ENCODE results near the gene PRTG. TPM values are rescaled to one million over a fixed set of nuclear protein-coding genes. Genes with fewer than 3 reads are reported as not detected.
A peak's percentile ranks its signal among the peaks of the same experiment; 100 is the strongest.
"Not testable (repeated sequence)": the region's sequence is repeated elsewhere in the genome, so short reads cannot be mapped to it uniquely, and the experiment has no call there.

PRTG gene
- 1 to 10 TPM in 3 of 4 donors, under 1 TPM in 1; 0.42 to 1.9 (median 1.8) TPM for total RNA-seq

- intact Hi-C loops (cut with DNase I): no loop called here
- peak within 1 kb of the TSS; percentile 65 to 91 (median 82) for H3K4me3 ChIP-seq
- H3K27me3 ChIP-seq: peaks cover 0 to 45% (median 17%) of the 10 kb centered on the region in 4 donors
- no peaks in the 10 kb centered on the region for H3K36me3 ChIP-seq
- peak within 1 kb of the TSS; percentile 63 to 75 (median 74) for H3K27ac ChIP-seq (replicated peaks in 1 of 4)
- no peak for DNase-seq (ENCODE audit: extremely low spot score)
- WGBS: 1% methylated on average over 15 of the region's 75 CpGs
- no peaks in the 10 kb centered on the region for H3K9me3 ChIP-seq
- peaks cover 7 to 28% (median 25%) of the 10 kb centered on the region in 4 donors for H3K4me1 ChIP-seq
- no peak for TF ChIP-seq POLR2A (IDR thresholded peaks at IDR 0.05; ENCODE audit: low read depth)
- TF ChIP-seq POLR2AphosphoS5 (IDR thresholded peaks at IDR 0.05): no peak
- TF ChIP-seq CTCF (IDR thresholded peaks at IDR 0.05): no peak
- no peak for TF ChIP-seq EP300 (IDR thresholded peaks at IDR 0.05)
Observed at GRCh38 chr15:55742927-55743728, at the start of gene PRTG. Gene PRTG, minus strand, starts transcription at chr15:55743152. Its CDS starts 221 bp downstream, at chr15:55742931.

- intact Hi-C loops (cut with DNase I): no loop called here
- WGBS: 100% methylated on average over 1 of the region's 3 CpGs
- TF ChIP-seq POLR2A (IDR thresholded peaks at IDR 0.05; ENCODE audit: low read depth) (no peak), CTCF (IDR thresholded peaks at IDR 0.05) (no peak), EP300 (IDR thresholded peaks at IDR 0.05) (no peak), POLR2AphosphoS5 (IDR thresholded peaks at IDR 0.05) (no peak)
- Histone ChIP-seq H3K9me3 (no peaks in the 10 kb centered on the region), H3K27me3 (peaks cover 0 to 3% (median 0%) of the 10 kb centered on the region in 4 donors), H3K4me1 (peaks cover 0 to 10% (median 8%) of the 10 kb centered on the region in 4 donors), H3K4me3 (no peak overlapping the region), H3K36me3 (no peaks in the 10 kb centered on the region), H3K27ac (replicated peaks in 1 of 4) (no peak overlapping the region)
- DNase-seq (ENCODE audit: extremely low spot score): no peak
Observed at GRCh38 chr15:55791551-55792400, 48.8 kb upstream of the PRTG start.

- Histone ChIP-seq H3K4me1 (no peaks in the 10 kb centered on the region), H3K9me3 (no peaks in the 10 kb centered on the region), H3K27me3 (peaks cover 0 to 3% (median 0%) of the 10 kb centered on the region in 4 donors), H3K36me3 (no peaks in the 10 kb centered on the region), H3K4me3 (no peak overlapping the region), H3K27ac (replicated peaks in 1 of 4) (no peak overlapping the region)
- no peak for DNase-seq (ENCODE audit: extremely low spot score)
- intact Hi-C loops (cut with DNase I): no loop called here
- WGBS: 81% methylated on average over 8 of the region's 8 CpGs
- TF ChIP-seq EP300 (IDR thresholded peaks at IDR 0.05) (no peak), POLR2A (IDR thresholded peaks at IDR 0.05; ENCODE audit: low read depth) (no peak), CTCF (IDR thresholded peaks at IDR 0.05) (peak; percentile 19 to 58 (median 30)), POLR2AphosphoS5 (IDR thresholded peaks at IDR 0.05) (no peak)
Observed at GRCh38 chr15:55789066-55789660, 46.2 kb upstream of the PRTG start.

GRCh38 chr15:55786341-55786740, 43.4 kb upstream of the PRTG start:
- 92% methylated on average over 3 of the region's 3 CpGs for WGBS
- H3K4me1 ChIP-seq: no peaks in the 10 kb centered on the region
- intact Hi-C loops (cut with DNase I): no loop called here
- peaks cover 0 to 3% (median 0%) of the 10 kb centered on the region in 4 donors for H3K27me3 ChIP-seq
- H3K36me3 ChIP-seq: no peaks in the 10 kb centered on the region
- TF ChIP-seq CTCF (IDR thresholded peaks at IDR 0.05) (no peak), POLR2AphosphoS5 (IDR thresholded peaks at IDR 0.05) (no peak), POLR2A (IDR thresholded peaks at IDR 0.05; ENCODE audit: low read depth) (no peak), EP300 (IDR thresholded peaks at IDR 0.05) (no peak)
- H3K9me3 ChIP-seq: no peaks in the 10 kb centered on the region
- H3K4me3 ChIP-seq: no peak overlapping the region
- no peak for DNase-seq (ENCODE audit: extremely low spot score)
- H3K27ac ChIP-seq (replicated peaks in 1 of 4): no peak overlapping the region

- intact Hi-C loops (cut with DNase I); H3K27me3 ChIP-seq; H3K9me3 ChIP-seq; H3K36me3 ChIP-seq; H3K27ac ChIP-seq (replicated peaks in 1 of 4); DNase-seq (ENCODE audit: extremely low spot score); H3K4me3 ChIP-seq; H3K4me1 ChIP-seq: not testable (repeated sequence)
- 96% methylated on average over 9 of the region's 9 CpGs for WGBS
Observed at GRCh38 chr15:55785593-55785992, 42.6 kb upstream of the PRTG start.
